HL-60/S4 treated with retinoic acid at 250 ng/mL for 4 days and 3 days (cell line): ENCODE results near the gene CDC25B.
"Not testable (repeated sequence)": the region's sequence is repeated elsewhere in the genome, so short reads cannot be mapped to it uniquely, and the experiment has no call there.

Experiments used
- in situ Hi-C: fragments of 300-500 bp; cut with MboI; formaldehyde crosslinking; loops from 2 replicates; pipeline ENCODE4 v1.7.0; 2022; ENCODE audit warnings: low sequenced_read_pairs

Gene CDC25B

DNA sequence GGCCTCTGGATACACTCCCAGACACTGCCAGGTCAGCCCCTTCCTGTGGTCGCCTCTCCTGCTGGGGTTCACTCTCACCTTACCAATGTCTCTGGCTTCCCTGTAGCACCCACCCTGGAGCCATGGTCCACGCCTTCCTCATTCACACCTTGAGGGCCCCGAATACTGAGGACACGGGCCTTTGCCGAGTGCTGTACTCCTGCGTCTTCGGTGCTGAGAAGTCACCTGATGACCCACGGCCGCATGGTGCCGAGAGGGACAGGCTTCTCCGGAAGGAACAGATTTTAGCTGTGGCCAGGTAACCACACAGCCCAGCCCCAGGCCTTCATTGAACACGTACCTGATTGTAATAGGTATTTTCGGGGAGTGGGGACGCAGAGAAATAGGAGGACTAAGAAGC lies 25.9 kb downstream of the CDC25B start:
- in situ Hi-C loops, result no loop called here

DNA sequence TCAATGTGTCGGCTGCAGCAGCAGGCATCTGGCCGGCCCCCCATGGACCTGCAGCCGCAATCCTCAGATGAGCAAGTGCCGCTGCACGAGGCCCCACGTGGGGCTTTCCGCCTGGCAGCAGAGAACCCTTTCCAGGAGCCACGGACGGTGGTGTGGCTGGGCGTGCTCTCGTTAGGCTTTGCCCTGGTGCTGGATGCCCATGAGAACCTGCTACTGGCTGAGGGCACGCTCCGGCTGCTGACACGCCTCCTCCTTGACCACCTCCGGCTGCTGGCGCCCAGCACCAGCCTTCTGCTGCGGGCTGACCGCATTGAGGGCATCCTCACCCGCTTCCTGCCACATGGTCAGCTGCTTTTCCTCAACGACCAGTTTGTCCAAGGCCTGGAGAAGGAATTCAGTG lies 27.8 kb downstream of the CDC25B start:
- in situ Hi-C loops, result no loop called here

DNA sequence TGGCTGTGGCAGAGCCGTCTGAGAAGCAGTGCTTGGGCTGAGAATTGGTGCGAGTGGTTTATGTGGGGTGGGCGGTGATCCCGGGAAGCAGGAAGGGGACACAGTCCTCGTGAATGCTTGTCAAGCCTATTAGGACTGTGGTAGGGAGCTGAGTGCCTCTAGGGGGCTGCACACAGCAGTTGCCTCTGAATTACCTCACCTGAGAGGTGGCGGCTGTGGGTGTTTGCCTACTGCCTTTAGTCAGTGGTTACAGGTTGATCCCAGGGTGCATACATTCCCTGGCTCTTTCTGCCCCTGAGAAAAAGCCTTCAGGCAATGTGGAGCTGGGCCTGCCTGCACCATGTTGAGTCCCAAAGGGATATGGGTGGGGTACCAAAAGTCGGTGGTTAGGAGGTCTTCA lies 29.4 kb downstream of the CDC25B start:
- in situ Hi-C loops, result no loop called here

DNA sequence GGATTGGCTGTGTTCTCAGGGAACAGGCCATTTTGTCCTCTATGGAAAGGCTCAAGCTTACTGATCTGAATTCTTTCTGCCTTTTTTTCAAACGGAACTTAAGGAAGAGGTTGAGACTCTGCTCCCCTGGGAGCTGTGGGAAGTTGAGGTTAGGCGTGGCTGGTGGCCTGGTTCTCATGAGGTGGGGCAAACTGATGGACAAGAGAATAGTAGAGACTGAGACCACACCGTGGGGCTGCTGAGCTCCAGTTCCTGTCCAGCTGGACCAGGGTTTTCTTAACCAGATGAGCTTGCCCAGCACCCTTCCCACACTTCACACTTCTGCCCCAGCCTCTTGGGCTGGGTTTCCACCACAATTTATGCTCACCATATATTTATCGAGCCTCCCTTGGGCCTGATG lies 30.3 kb downstream of the CDC25B start:
- in situ Hi-C loops, result no loop called here

DNA sequence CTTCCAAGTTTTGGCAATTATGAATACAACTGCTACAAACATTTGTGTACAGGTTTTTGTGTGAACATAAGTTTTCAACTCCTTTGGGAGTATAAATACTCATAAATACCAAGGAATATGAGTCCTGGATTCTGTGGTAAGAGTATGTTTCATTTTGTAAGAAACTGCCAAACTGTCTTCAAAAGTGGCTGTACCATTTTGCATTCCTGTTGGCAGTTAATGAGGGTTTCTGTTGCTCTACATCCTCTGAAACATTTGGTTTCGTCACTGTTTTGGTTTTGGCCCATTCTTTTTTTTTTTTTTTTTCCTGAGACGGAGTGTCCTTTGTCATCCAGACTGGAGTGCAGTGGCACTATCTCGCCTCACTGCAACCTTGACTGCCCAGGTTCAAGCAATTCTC lies 32.7 kb downstream of the CDC25B start:
- in situ Hi-C loops, result no loop called here

DNA sequence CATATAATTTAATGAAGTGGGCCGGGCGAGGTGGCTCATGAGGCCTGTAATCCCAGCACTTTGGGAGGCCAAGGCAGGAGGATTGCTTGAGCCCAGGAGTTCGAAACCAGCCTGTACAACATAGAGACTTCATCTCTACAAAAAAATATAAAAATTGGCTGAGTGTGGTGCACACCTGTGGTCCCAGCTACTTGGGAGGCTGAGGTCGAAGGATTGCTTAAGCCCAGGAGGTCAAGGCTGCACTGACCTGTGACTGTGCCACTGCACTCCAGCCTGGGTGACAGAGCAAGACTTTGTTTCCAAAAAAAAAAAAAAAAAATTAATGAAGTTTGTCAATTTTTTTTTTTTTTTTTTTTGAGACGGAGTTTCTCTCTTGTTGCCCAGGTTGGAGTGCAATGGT lies 33.8 kb downstream of the CDC25B start:
- in situ Hi-C loops, result not testable (repeated sequence)

DNA sequence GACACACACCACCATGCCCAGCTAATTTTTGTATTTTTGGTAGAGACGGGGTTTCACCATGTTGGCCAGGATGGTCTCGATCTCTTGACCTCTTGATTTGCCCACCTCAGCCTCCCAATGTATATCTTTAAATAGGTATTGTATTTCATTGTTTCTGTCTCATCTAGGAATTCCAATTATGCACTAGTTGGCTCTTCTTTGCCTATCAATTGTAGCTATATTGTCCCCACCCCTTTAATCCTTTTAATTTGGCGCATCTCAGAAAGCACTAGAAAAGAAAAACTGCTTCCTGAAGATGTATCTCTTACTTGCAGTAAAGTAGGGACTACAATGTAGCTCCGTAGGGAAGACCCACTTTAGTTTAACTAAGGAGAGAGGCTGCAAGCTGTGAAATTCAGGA lies 40.0 kb downstream of the CDC25B start:
- in situ Hi-C loops, result no loop called here

DNA sequence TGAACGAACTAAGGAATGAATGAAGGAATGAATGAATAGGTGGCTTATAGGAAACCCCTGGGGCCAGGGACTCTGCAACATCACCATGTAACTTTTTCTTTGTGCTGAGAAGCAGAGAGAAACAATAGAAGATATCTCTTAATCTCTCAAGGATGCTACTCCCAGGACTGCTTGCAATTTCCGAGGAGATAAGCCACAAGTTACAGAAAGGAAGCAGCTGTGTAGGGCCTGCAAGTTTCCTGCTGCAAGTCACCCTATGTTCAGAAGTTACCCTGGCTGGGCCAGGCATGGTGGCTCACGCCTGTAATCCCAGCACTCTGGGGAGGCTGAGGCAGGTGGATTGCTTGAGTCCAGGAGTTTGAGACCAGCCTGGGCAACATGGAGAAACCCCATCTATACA lies 43.2 kb downstream of the CDC25B start:
- in situ Hi-C loops, result no loop called here

DNA sequence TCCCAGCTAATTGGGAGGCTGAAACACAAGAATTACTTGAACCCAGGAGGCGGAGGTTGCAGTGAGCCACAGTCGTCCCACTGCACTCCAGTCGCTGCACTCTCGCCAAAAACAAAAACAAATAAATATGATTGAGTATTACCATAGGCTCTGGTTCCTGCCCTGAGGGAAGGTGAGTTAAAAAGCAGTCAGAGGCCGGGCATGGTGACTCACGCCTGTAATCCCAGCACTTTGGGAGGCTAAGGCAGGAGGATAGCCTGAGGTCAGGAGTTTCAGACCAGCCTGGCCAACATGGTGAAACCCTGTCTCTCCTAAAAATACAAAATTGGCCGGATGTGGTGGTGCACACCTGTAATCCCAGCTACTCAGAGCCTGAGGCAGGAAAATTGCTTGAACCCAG lies 44.1 kb downstream of the CDC25B start:
- in situ Hi-C loops, result not testable (repeated sequence)

DNA sequence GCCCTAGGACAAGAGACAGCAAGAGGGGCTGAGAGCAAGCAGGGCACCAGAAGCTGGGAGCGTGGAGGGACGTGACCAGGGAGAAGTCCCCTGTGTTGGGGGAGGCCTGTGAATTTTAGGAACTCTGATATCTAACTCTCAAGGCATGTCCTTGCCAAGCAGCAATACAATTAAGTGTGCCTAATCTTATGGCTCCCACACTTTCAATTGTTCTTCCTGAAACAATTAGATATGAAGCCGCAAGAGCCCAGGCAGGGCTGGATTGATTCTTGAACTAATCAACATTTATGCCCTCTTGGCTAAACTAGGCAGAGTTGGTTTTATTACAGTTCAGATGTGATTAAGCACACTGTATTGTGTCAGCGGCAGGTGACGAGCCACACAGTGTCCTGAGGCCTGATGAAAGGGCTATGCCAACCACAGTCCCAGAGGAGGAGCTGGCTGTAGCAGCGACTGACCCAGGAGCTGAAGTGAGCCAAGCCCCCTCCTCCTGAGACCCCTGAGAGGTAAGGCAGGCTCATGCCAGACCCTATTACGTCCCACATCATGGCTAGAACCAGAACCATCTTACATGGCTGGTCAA lies 46.3 kb downstream of the CDC25B start:
- in situ Hi-C loops, result no loop called here

DNA sequence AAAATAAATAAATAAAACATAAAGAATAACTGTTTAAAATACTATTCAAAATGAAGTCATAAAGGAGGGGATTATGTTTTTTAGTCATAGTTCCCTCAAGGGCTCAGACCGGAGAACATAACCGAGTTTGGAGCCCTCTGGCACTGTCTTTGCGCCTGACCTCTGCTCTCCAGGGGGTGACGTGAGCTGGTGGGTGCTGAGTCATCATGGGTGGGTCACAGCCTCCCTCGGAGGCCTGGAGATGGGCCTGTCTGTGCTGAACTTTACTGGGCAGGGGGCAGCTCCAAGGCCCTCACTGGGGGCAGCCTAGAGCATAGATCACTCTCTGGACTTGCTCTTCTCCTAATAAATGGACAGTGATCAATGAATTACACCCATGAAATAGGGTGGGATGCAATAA lies 47.4 kb downstream of the CDC25B start:
- in situ Hi-C loops, result no loop called here

DNA sequence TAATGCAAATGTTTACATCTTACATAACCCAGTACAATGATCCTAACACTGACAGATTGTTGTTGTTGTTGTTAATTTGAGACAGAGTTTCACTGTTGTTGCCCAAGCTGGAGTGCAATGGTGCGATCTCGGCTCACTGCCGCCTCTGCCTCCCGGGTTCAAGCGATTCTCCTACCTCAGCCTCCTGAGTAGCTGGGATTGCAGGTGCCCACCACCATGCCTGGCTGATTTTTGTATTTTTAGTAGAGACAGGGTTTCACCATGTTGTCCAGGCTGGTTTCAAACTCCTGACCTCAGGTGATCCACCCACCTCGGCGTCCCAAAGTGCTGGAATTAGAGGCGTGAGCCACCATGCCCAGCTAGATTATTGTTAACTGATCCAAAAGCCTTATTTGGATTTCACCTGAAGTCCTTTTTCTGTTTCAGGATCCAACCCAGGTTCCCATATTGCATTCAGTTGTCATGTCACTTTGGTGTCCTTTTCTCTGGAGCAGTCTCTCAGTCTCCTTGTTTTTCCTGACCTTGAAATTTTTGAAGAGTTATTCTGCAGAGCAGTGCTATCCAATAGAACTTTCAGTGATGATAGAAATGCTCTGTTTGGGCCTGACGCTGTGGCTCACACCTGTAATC lies 48.0 kb downstream of the CDC25B start:
- in situ Hi-C loops, result not testable (repeated sequence)

DNA sequence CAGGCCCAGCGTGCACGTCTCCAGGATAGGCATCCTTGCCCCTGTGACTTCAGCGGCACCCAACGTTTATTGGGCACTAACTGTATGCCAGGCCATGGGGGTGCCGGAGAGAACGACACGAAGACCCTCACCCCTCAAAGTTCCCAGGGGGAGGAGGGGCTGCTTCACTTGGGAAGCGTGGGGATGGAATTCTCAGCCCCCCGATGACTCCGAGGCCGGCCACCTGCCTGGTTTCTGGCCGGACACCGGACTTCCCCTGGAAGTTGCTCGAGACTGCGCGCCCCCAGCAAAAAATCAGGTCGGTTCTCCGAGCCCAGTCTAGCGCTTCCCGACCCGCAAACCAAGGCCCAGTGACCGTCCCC lies 50.2 kb downstream of the CDC25B start:
- in situ Hi-C loops, result no loop called here

DNA sequence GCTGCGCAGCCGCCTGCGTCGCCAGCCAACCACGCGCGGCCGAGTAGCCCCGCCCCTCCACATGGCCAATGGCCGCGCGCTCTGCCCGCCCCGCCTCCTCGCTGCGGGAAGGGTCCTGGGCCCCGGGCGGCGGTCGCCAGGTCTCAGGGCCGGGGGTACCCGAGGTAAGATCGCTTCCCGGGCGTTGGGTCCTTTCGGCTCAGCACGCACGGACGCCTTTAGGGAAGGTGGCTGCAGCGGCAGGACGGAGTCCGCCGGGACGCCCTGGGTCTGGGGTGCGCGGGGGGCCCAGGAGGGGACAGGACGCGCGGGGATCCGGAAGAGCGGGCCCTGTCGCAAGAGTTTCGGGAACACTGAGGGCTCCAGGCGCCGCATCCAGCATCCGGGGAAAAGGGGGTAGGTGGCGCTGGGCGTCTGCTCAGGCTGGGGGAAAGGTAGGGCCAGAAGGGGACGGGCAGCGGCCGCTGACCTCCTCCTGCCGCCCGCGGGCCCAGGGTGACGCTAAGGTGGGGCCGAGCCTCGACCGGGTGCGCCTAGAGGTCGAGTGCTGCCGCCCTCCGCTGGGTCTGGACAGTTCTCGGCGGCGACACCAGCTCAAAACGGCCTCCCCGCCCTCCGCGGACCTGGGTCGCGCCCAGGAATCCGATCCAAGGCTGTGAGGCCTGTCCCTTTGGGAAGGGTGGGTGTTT lies 50.8 kb downstream of the CDC25B start, which contains the start of gene MAVS:
TSS of gene MAVS (plus strand) at position 95 of the 689 bp plus-strand sequence. CDS start 7,791 bp downstream, outside the sequence.
- in situ Hi-C loops, result no loop called here

DNA sequence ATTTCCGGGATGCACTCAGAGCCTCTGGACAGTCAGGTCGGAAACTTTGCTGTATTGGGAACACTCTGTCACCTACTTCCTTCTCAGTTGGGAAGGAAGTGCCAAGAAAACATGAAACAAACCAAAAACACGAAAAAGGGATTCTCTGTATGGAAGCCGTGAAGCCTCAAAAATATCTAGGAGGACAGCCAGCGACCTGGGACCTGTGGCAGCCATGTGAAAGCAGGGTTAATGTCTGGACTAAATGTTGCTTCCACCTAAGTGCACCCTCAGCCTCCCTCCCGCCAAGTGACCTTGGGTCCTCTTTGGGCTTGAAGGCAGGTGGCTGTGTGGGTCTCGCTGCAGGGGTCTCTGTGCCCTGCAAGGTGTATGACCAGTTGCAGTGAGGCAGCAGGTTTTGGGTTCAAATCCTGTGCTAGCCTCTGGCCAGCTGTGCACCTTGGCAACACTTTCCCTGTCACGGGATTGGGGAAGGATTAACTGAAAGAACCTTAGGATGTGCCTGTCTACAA lies 51.4 kb downstream of the CDC25B start:
- in situ Hi-C loops, result no loop called here

DNA sequence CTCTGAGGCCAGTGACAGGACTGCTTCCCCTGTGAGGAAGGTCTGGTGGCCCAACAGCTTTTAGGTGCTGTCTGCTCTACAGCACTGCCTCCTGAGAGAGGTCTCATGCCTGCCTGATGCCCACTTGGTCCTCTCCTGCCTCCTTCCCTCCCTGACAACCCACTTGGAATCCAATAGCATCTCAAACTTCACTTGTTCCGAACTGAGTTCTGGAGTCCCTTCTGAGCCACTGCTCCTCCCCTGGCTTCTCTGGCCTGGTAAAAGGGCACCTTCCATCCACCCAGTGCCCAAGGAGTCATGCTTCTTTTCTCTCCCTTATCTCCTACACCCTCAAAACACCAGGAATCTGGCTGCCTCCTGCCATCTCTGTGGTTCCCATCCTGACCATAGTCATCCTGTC lies 52.5 kb downstream of the CDC25B start:
- in situ Hi-C loops, result no loop called here

DNA sequence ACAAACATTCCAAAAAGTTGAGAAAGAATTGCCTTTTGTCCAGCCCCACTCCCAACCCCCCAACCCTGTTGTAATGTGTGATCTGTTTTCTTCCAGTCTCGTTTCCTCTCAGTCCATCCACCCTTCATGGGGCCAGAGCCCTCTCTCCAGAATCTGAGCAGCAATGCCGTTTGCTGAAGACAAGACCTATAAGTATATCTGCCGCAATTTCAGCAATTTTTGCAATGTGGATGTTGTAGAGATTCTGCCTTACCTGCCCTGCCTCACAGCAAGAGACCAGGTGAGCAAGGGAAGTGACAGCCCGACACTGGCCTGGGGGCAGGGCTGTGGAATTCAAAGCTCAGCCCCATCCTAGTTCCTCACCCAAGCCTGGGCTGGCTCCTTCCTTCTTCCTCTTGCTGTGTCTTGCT lies 58.4 kb downstream of the CDC25B start:
- in situ Hi-C loops, result no loop called here
